ENCODE results near the gene AXIN1.
"Not testable (repeated sequence)": the region's sequence is repeated elsewhere in the genome, so short reads cannot be mapped to it uniquely, and the experiment has no call there.

DNA sequence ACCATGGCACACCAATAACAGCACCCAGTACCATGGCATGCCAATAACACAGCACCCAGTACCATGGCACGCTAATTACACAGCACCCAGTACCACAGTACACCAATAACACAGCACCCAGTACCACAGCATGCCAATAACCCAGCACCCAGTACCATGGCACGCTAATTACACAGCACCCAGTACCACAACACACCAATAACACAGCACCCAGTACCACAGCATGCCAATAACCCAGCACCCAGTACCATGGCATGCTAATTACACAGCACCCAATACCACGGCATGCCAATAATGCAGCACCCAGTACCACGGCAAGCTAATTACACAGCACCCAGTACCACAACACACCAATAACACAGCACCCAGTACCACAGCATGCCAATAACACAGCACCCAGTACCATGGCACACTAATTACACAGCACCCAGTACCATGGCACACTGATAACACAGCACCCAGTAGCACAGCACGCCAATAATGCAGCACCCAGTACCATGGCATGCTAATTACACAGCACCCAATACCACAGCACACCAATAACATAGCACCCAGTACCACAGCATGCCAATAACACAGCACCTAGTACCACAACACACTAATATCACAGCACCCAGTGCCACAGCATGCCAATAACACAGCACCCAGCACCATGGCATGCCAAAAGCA, 18.2 kb downstream of the AXIN1 start:
- TF ChIP-seq, protein P1, sequence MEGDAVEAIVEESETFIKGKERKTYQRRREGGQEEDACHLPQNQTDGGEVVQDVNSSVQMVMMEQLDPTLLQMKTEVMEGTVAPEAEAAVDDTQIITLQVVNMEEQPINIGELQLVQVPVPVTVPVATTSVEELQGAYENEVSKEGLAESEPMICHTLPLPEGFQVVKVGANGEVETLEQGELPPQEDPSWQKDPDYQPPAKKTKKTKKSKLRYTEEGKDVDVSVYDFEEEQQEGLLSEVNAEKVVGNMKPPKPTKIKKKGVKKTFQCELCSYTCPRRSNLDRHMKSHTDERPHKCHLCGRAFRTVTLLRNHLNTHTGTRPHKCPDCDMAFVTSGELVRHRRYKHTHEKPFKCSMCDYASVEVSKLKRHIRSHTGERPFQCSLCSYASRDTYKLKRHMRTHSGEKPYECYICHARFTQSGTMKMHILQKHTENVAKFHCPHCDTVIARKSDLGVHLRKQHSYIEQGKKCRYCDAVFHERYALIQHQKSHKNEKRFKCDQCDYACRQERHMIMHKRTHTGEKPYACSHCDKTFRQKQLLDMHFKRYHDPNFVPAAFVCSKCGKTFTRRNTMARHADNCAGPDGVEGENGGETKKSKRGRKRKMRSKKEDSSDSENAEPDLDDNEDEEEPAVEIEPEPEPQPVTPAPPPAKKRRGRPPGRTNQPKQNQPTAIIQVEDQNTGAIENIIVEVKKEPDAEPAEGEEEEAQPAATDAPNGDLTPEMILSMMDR (IDR thresholded peaks at IDR 0.05; ENCODE audit: insufficient read depth, low read depth, low read length): not testable (repeated sequence)
- not testable (repeated sequence) for TF ChIP-seq EZH2 (IDR thresholded peaks at IDR 0.05; ENCODE audit: insufficient read depth, low read length)
